ENCODE data around the gene REN.

- TF ChIP-seq, protein P1, sequence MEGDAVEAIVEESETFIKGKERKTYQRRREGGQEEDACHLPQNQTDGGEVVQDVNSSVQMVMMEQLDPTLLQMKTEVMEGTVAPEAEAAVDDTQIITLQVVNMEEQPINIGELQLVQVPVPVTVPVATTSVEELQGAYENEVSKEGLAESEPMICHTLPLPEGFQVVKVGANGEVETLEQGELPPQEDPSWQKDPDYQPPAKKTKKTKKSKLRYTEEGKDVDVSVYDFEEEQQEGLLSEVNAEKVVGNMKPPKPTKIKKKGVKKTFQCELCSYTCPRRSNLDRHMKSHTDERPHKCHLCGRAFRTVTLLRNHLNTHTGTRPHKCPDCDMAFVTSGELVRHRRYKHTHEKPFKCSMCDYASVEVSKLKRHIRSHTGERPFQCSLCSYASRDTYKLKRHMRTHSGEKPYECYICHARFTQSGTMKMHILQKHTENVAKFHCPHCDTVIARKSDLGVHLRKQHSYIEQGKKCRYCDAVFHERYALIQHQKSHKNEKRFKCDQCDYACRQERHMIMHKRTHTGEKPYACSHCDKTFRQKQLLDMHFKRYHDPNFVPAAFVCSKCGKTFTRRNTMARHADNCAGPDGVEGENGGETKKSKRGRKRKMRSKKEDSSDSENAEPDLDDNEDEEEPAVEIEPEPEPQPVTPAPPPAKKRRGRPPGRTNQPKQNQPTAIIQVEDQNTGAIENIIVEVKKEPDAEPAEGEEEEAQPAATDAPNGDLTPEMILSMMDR (conservative IDR thresholded peaks at IDR 0.05 in 1 of 2, IDR thresholded peaks at IDR 0.05 in 1 of 2; ENCODE audit: low read depth in 1 of 2, low read length in 2 of 2), result no peak
- TF ChIP-seq EZH2 (IDR thresholded peaks at IDR 0.05; ENCODE audit: low read length, missing control alignments), result no peak
Observed at GRCh38 chr1:204212715-204213114, 46.6 kb upstream of the REN start.
